Loucy (cell line): ENCODE measurements around the gene INPP4B.
A peak's percentile ranks its signal among the peaks of the same experiment; 100 is the strongest.

ENCODE experiments used
- H2AFZ ChIP-seq: fragments of 200-600 bp; sonication (generic); 2 replicates; pipeline ENCODE4 v1.6.0; 2016; ENCODE audit warnings: antibody characterized with exemption, mild to moderate bottlenecking, low read length, moderate library complexity
- H3F3A ChIP-seq: fragments of 200-600 bp; 2 replicates; pipeline ENCODE4 v1.6.0; 2016; ENCODE audit warnings: antibody characterized with exemption, low read depth, mild to moderate bottlenecking
- H3K27me3 ChIP-seq: fragments of 200-600 bp; sonication (generic); 2 replicates; pipeline ENCODE4 v1.6.1; 2014; ENCODE audit warnings: low read length, mild to moderate bottlenecking; ENCODE audit not compliant: insufficient read depth, poor library complexity, severe bottlenecking
- H3K36me3 ChIP-seq: fragments of 200-600 bp; sonication (generic); 2 replicates; pipeline ENCODE4 v1.6.1; 2016; ENCODE audit warnings: low read length; ENCODE audit not compliant: insufficient read depth
- H3K4me1 ChIP-seq: fragments of 200-600 bp; sonication (generic); 2 replicates; pipeline ENCODE4 v1.5.1; 2014; ENCODE audit warnings: low read length, mild to moderate bottlenecking; ENCODE audit not compliant: insufficient read depth, poor library complexity, severe bottlenecking
- H3K4me2 ChIP-seq: fragments of 200-600 bp; sonication (generic); 2 replicates; pipeline ENCODE4 v1.6.0; 2014; ENCODE audit warnings: antibody characterized with exemption, low read length, low read depth, mild to moderate bottlenecking; ENCODE audit not compliant: poor library complexity, severe bottlenecking
- H3K4me3 ChIP-seq: fragments of 200-600 bp; sonication (generic); 2 replicates; pipeline ENCODE4 v1.5.1; 2014; ENCODE audit warnings: low read length, mild to moderate bottlenecking, mixed read lengths; ENCODE audit not compliant: poor library complexity, severe bottlenecking
- H3K79me2 ChIP-seq: fragments of 200-600 bp; sonication (generic); 2 replicates; pipeline ENCODE4 v1.6.1; 2014; ENCODE audit warnings: low read length; ENCODE audit not compliant: insufficient read depth
- H3K9ac ChIP-seq: fragments of 200-600 bp; sonication (generic); 2 replicates; pipeline ENCODE4 v1.6.0; 2014; ENCODE audit warnings: mild to moderate bottlenecking, low read depth, low read length, moderate library complexity; ENCODE audit not compliant: poor library complexity, severe bottlenecking
- H3K9me2 ChIP-seq: fragments of 200-600 bp; sonication (generic); replicated peaks from 2 replicates; pipeline ENCODE4 v1.6.1; 2016; ENCODE audit warnings: low read depth, low read length, mixed read lengths
- H3K9me3 ChIP-seq: fragments of 200-600 bp; sonication (generic); 2 replicates; pipeline ENCODE4 v1.6.1; 2014; ENCODE audit warnings: mild to moderate bottlenecking, antibody characterized with exemption, low read length, low read depth; ENCODE audit not compliant: insufficient read depth
- H4K20me1 ChIP-seq: fragments of 200-600 bp; sonication (generic); 2 replicates; pipeline ENCODE4 v1.6.0; 2014; ENCODE audit warnings: antibody characterized with exemption, low read length, mild to moderate bottlenecking; ENCODE audit not compliant: insufficient read depth, poor library complexity, severe bottlenecking
- CTCF ChIP-seq: fragments of 200-600 bp; sonication (generic); conservative IDR thresholded peaks from 2 replicates; pipeline ENCODE4 v1.5.1; 2014; ENCODE audit warnings: mild to moderate bottlenecking, antibody characterized with exemption, low read length
- EZH2phosphoT487 ChIP-seq: fragments of 200-600 bp; IDR thresholded peaks from 2 replicates; pipeline ENCODE4 v1.6.1; 2018; ENCODE audit warnings: antibody characterized with exemption, mild to moderate bottlenecking, moderate library complexity, borderline replicate concordance

The INPP4B gene

GRCh38 chr4:142550965-142551364 is 295.1 kb downstream of the INPP4B start:
- H3K79me2 ChIP-seq, result no peaks in the 10 kb centered on the region
- H3K9me3 ChIP-seq, result no peaks in the 10 kb centered on the region
- H3F3A ChIP-seq, result no peaks in the 10 kb centered on the region
- no peaks in the 10 kb centered on the region for H3K27me3 ChIP-seq
- no peak overlapping the region for H2AFZ ChIP-seq
- no peak overlapping the region for H3K4me2 ChIP-seq
- H3K9ac ChIP-seq, result no peak overlapping the region
- no peaks in the 10 kb centered on the region for H3K9me2 ChIP-seq
- TF ChIP-seq EZH2phosphoT487 (no peak), CTCF (no peak)
- H3K4me3 ChIP-seq, result no peak overlapping the region
- peaks cover 8% of the 10 kb centered on the region for H3K4me1 ChIP-seq
- no peaks in the 10 kb centered on the region for H3K36me3 ChIP-seq
- H4K20me1 ChIP-seq, result no peaks in the 10 kb centered on the region

GRCh38 chr4:142549726-142550463 is 296.2 kb downstream of the INPP4B start:
- no peak overlapping the region for H3K4me3 ChIP-seq
- no peak overlapping the region for H3K9ac ChIP-seq
- no peaks in the 10 kb centered on the region for H3K79me2 ChIP-seq
- H3K9me2 ChIP-seq, result no peaks in the 10 kb centered on the region
- H3K36me3 ChIP-seq, result no peaks in the 10 kb centered on the region
- H3F3A ChIP-seq, result no peaks in the 10 kb centered on the region
- peak overlapping the region; percentile 6; the same call in 1 of the 2 replicates for H2AFZ ChIP-seq
- H3K4me1 ChIP-seq, result peaks cover 8% of the 10 kb centered on the region
- no peaks in the 10 kb centered on the region for H3K9me3 ChIP-seq
- no peak for TF ChIP-seq CTCF
- TF ChIP-seq EZH2phosphoT487, result no peak
- no peaks in the 10 kb centered on the region for H3K27me3 ChIP-seq
- H3K4me2 ChIP-seq, result no peak overlapping the region
- H4K20me1 ChIP-seq, result no peaks in the 10 kb centered on the region

GRCh38 chr4:142549248-142549647 is 296.9 kb downstream of the INPP4B start:
- Histone ChIP-seq H3K9me2 (no peaks in the 10 kb centered on the region), H3K4me2 (no peak overlapping the region), H3K9me3 (no peaks in the 10 kb centered on the region), H2AFZ (no peak overlapping the region), H3K27me3 (no peaks in the 10 kb centered on the region), H3F3A (no peaks in the 10 kb centered on the region), H3K36me3 (no peaks in the 10 kb centered on the region), H3K9ac (no peak overlapping the region), H3K4me3 (no peak overlapping the region), H3K79me2 (no peaks in the 10 kb centered on the region), H4K20me1 (no peaks in the 10 kb centered on the region), H3K4me1 (peaks cover 8% of the 10 kb centered on the region)
- TF ChIP-seq CTCF (no peak), EZH2phosphoT487 (no peak)
